ENCODE measurements around the gene IQCM. TPM values are rescaled to one million over a fixed set of nuclear protein-coding genes. Genes with fewer than 3 reads are reported as not detected.

Gene IQCM
- total RNA-seq, 4 donors from 2014 or later, result 0.48 TPM; not detected in 3

DNA sequence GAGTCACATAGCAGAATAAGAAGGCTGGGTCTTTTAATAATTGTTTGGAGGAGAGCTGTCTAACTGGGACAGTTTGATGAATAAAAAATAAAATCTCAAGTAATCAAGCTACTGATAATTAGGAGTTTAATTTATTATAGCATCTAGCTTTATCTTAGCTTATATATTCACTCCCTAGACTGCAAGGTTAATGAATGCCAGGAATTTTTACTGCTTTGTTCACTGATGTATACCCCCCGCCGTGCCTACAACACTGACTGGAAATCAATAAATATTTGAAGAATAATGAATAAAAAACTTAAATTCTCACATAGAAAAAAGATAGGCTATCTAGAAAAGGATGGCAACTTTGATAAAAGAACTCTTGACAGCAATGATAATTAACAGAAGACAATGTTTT, 59.7 kb downstream of the IQCM start:
- Histone ChIP-seq H3K4me3 (no peak overlapping the region), H3K4me1 (no peaks in the 10 kb centered on the region), H3K27ac (no peak overlapping the region), H3K9me3 (no peaks in the 10 kb centered on the region), H3K36me3 (no peaks in the 10 kb centered on the region), H3K27me3 (no peaks in the 10 kb centered on the region)
- DNase-seq, result no peak
- TF ChIP-seq, protein P1, sequence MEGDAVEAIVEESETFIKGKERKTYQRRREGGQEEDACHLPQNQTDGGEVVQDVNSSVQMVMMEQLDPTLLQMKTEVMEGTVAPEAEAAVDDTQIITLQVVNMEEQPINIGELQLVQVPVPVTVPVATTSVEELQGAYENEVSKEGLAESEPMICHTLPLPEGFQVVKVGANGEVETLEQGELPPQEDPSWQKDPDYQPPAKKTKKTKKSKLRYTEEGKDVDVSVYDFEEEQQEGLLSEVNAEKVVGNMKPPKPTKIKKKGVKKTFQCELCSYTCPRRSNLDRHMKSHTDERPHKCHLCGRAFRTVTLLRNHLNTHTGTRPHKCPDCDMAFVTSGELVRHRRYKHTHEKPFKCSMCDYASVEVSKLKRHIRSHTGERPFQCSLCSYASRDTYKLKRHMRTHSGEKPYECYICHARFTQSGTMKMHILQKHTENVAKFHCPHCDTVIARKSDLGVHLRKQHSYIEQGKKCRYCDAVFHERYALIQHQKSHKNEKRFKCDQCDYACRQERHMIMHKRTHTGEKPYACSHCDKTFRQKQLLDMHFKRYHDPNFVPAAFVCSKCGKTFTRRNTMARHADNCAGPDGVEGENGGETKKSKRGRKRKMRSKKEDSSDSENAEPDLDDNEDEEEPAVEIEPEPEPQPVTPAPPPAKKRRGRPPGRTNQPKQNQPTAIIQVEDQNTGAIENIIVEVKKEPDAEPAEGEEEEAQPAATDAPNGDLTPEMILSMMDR (IDR thresholded peaks at IDR 0.05), result no peak
- TF ChIP-seq POLR2A (IDR thresholded peaks at IDR 0.05), result no peak
- intact Hi-C loops (cut with DNase I; ENCODE audit: low total_unique reads), result no loop called here

DNA sequence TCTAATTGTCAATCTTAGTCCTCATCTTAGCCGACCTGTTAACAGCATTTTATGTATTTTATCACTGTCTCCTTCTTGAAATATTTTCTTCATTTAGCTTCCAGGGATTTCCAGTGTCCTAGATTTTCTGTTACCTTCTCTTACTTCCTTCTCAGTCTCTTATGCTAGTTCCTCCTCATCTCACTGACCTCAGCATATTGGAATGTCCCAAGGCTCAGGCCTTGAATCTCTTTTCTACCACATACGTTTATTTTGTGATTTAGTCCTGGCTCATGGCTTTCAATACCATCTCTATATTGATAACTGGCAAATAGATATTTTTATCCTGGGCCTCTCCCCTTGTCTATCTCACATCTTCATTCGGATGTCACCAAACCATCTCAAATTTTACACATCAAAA, 61.1 kb downstream of the IQCM start:
- Histone ChIP-seq H3K4me1 (no peaks in the 10 kb centered on the region), H3K27me3 (no peaks in the 10 kb centered on the region), H3K27ac (no peak overlapping the region), H3K9me3 (no peaks in the 10 kb centered on the region), H3K36me3 (no peaks in the 10 kb centered on the region), H3K4me3 (no peak overlapping the region)
- DNase-seq, result no peak
- TF ChIP-seq, protein P1 (IDR thresholded peaks at IDR 0.05), result no peak
- TF ChIP-seq POLR2A (IDR thresholded peaks at IDR 0.05), result no peak
- intact Hi-C loops (cut with DNase I; ENCODE audit: low total_unique reads), result no loop called here

DNA sequence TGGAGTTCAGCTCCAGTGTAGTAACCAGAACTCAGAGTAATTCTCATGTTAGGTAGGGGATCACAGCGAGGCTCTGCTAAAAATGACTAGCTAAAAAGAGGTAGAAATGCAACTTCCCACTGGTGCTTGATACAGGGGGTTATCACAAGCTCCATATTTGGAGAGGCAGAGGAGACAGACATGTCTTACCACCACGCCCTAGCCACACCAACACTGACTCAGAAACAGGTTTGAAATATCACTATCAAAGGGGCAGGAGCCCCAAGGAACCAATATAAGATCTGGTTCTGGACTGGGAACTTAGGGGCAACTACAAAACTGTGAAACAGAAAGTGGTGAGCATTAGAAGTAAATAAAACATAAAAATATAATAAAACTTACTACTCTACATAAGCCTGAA, 62.9 kb downstream of the IQCM start:
- no peak overlapping the region for H3K27ac ChIP-seq
- H3K27me3 ChIP-seq, result no peaks in the 10 kb centered on the region
- TF ChIP-seq POLR2A (IDR thresholded peaks at IDR 0.05), result no peak
- TF ChIP-seq, protein P1 (IDR thresholded peaks at IDR 0.05), result no peak
- H3K4me1 ChIP-seq, result no peaks in the 10 kb centered on the region
- DNase-seq, result no peak
- no peak overlapping the region for H3K4me3 ChIP-seq
- H3K9me3 ChIP-seq, result no peaks in the 10 kb centered on the region
- H3K36me3 ChIP-seq, result no peaks in the 10 kb centered on the region
- intact Hi-C loops (cut with DNase I; ENCODE audit: low total_unique reads), result no loop called here

DNA sequence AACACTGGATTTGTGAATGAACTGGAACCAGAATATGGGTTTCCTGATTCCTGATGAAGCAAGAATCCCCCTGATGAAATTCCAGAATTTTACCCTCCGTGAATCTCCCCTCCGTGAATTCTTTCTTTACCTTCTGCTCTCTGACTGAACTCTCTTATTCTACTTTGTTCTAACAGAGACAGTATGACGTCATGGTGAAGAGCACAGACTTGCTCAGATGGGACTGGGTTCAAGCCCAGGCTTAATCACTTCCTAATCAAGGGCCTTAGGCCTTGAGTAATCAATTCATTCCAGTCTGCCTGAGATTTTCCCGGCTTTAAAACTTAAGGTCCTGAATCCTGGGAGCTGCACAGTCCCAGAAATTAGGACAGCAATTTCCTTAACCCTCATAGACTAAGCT, 64.5 kb downstream of the IQCM start:
- H3K9me3 ChIP-seq, result no peaks in the 10 kb centered on the region
- H3K4me3 ChIP-seq, result no peak overlapping the region
- H3K4me1 ChIP-seq, result no peaks in the 10 kb centered on the region
- no peaks in the 10 kb centered on the region for H3K36me3 ChIP-seq
- intact Hi-C loops (cut with DNase I; ENCODE audit: low total_unique reads), result no loop called here
- no peak overlapping the region for H3K27ac ChIP-seq
- TF ChIP-seq, protein P1 (IDR thresholded peaks at IDR 0.05), result no peak
- TF ChIP-seq POLR2A (IDR thresholded peaks at IDR 0.05), result no peak
- DNase-seq, result no peak
- H3K27me3 ChIP-seq, result no peaks in the 10 kb centered on the region

GRCh38 chr4:149749784-149750183, 65.9 kb downstream of the IQCM start:
- no peak overlapping the region for H3K4me3 ChIP-seq
- no peaks in the 10 kb centered on the region for H3K27me3 ChIP-seq
- DNase-seq, result no peak
- intact Hi-C loops (cut with DNase I; ENCODE audit: low total_unique reads), result no loop called here
- H3K9me3 ChIP-seq, result no peaks in the 10 kb centered on the region
- no peak overlapping the region for H3K27ac ChIP-seq
- H3K36me3 ChIP-seq, result no peaks in the 10 kb centered on the region
- H3K4me1 ChIP-seq, result no peaks in the 10 kb centered on the region
- TF ChIP-seq POLR2A (IDR thresholded peaks at IDR 0.05), result no peak
- TF ChIP-seq, protein P1 (IDR thresholded peaks at IDR 0.05), result no peak
